Measurements from ENCODE around the gene P2RY2.

Gene P2RY2

GRCh38 chr11:73242251-73243092, 24.4 kb downstream of the P2RY2 start:
- Histone ChIP-seq H3K4me2 (ENCODE audit: low read length) (peak overlapping the region; percentile 51), H3K27ac (ENCODE audit: low read depth, low read length) (no peak overlapping the region), H3K9me2 (replicated peaks; ENCODE audit: control insufficient read depth, low read length) (no peaks in the 10 kb centered on the region), H3K36me3 (ENCODE audit: control insufficient read depth, low read length) (no peaks in the 10 kb centered on the region), H3F3A (ENCODE audit: control insufficient read depth, insufficient read depth) (no peaks in the 10 kb centered on the region), H3K4me3 (ENCODE audit: low read length) (peak overlapping the region; percentile 42), H3K79me2 (ENCODE audit: control insufficient read depth, low read length) (no peaks in the 10 kb centered on the region), H3K27me3 (ENCODE audit: control insufficient read depth, low read length) (0 out of 2 replicates have a peak, but pooled peaks cover 4% of the 10 kb centered on the region), H4K20me1 (ENCODE audit: control insufficient read depth, insufficient read depth, low read depth, low read length) (no peaks in the 10 kb centered on the region; the same call in 1 of the 2 replicates), H3K9me3 (ENCODE audit: control insufficient read depth, insufficient read depth, low read length) (no peaks in the 10 kb centered on the region), H3K4me1 (ENCODE audit: control insufficient read depth, low read length) (peaks cover 9% of the 10 kb centered on the region)
- TF ChIP-seq EZH2phosphoT487 (IDR thresholded peaks at IDR 0.05; ENCODE audit: borderline replicate concordance, low read length) (no peak), CTCF (IDR thresholded peaks at IDR 0.05; ENCODE audit: low read depth, low read length, poor library complexity, severe bottlenecking) (peak; percentile 88)

- Histone ChIP-seq H3K4me2 (ENCODE audit: low read length) (no peak overlapping the region; the same call in 1 of the 2 replicates), H3K27ac (ENCODE audit: low read depth, low read length) (no peak overlapping the region), H3K9me2 (replicated peaks; ENCODE audit: control insufficient read depth, low read length) (no peaks in the 10 kb centered on the region), H3K4me3 (ENCODE audit: low read length) (no peak overlapping the region), H3K36me3 (ENCODE audit: control insufficient read depth, low read length) (no peaks in the 10 kb centered on the region), H3K4me1 (ENCODE audit: control insufficient read depth, low read length) (peaks cover 9% of the 10 kb centered on the region), H4K20me1 (ENCODE audit: control insufficient read depth, insufficient read depth, low read depth, low read length) (no peaks in the 10 kb centered on the region; the same call in 1 of the 2 replicates), H3K27me3 (ENCODE audit: control insufficient read depth, low read length) (0 out of 2 replicates have a peak, but pooled peaks cover 4% of the 10 kb centered on the region), H3K9me3 (ENCODE audit: control insufficient read depth, insufficient read depth, low read length) (no peaks in the 10 kb centered on the region), H3F3A (ENCODE audit: control insufficient read depth, insufficient read depth) (no peaks in the 10 kb centered on the region), H3K79me2 (ENCODE audit: control insufficient read depth, low read length) (no peaks in the 10 kb centered on the region)
- TF ChIP-seq EZH2phosphoT487 (IDR thresholded peaks at IDR 0.05; ENCODE audit: borderline replicate concordance, low read length) = no peak
- TF ChIP-seq CTCF (IDR thresholded peaks at IDR 0.05; ENCODE audit: low read depth, low read length, poor library complexity, severe bottlenecking) = no peak
These were observed 25.0 kb downstream of the P2RY2 start for GRCh38 chr11:73243093-73243485.

- no peak overlapping the region for H3K4me3 ChIP-seq (ENCODE audit: low read length)
- no peak overlapping the region for H3K4me2 ChIP-seq (ENCODE audit: low read length)
- H4K20me1 ChIP-seq (ENCODE audit: control insufficient read depth, insufficient read depth, low read depth, low read length) = no peaks in the 10 kb centered on the region
- H3K27ac ChIP-seq (ENCODE audit: low read depth, low read length) = no peak overlapping the region
- no peaks in the 10 kb centered on the region for H3K36me3 ChIP-seq (ENCODE audit: control insufficient read depth, low read length)
- H3K9me3 ChIP-seq (ENCODE audit: control insufficient read depth, insufficient read depth, low read length) = no peaks in the 10 kb centered on the region
- peaks cover 9% of the 10 kb centered on the region for H3K4me1 ChIP-seq (ENCODE audit: control insufficient read depth, low read length)
- TF ChIP-seq EZH2phosphoT487 (IDR thresholded peaks at IDR 0.05; ENCODE audit: borderline replicate concordance, low read length) (no peak), CTCF (IDR thresholded peaks at IDR 0.05; ENCODE audit: low read depth, low read length, poor library complexity, severe bottlenecking) (no peak)
- 0 out of 2 replicates have a peak, but pooled peaks cover 4% of the 10 kb centered on the region for H3K27me3 ChIP-seq (ENCODE audit: control insufficient read depth, low read length)
- H3K9me2 ChIP-seq (replicated peaks; ENCODE audit: control insufficient read depth, low read length) = no peaks in the 10 kb centered on the region
- H3F3A ChIP-seq (ENCODE audit: control insufficient read depth, insufficient read depth) = no peaks in the 10 kb centered on the region
- H3K79me2 ChIP-seq (ENCODE audit: control insufficient read depth, low read length) = no peaks in the 10 kb centered on the region
These were observed 26.6 kb downstream of the P2RY2 start for GRCh38 chr11:73244589-73245240.

Measured in DOHH2 (cell line).